ENCODE results near the gene GREB1L.
"Not testable (repeated sequence)": the region's sequence is repeated elsewhere in the genome, so short reads cannot be mapped to it uniquely, and the experiment has no call there.

GREB1L gene

DNA sequence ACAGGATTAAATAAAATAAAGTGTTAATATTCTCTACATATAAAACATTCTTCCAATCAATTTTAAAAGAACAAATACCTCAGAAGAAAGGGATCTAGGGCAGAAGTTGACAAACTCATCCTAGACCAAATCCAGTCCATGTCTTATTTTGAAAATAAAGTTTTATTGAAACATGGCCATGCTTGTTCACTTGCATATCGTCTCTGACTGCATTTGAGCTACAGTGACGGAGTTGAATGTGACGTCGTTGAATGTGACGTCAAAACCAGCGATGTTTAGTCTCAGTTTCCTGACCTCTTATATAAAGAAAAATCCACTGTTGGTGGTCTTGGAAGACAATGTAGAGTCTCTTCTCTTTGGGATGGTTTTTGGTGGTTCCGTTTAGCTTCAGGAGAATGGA lies 33.6 kb downstream of the GREB1L start:
- no peak overlapping the region for H3K4me3 ChIP-seq (ENCODE audit: insufficient read length, low read depth)
- no peak overlapping the region for H3K9ac ChIP-seq (ENCODE audit: insufficient read length, low read depth)
- H3K9me3 ChIP-seq (ENCODE audit: insufficient read depth, low read length): no peaks in the 10 kb centered on the region
- H3K4me1 ChIP-seq (ENCODE audit: insufficient read depth, insufficient read length): no peaks in the 10 kb centered on the region
- H3K36me3 ChIP-seq (ENCODE audit: insufficient read depth, insufficient read length, low read length): no peaks in the 10 kb centered on the region
- TF ChIP-seq YY1 (IDR thresholded peaks at IDR 0.05; ENCODE audit: insufficient read depth, insufficient read length) (no peak), ZNF274 (IDR thresholded peaks at IDR 0.05; ENCODE audit: low read depth, low read length) (no peak), SUZ12 (IDR thresholded peaks at IDR 0.05; ENCODE audit: extremely low read depth, insufficient read depth, insufficient read length) (no peak)
- no peak for DNase-seq (ENCODE audit: low read depth, low spot score)
- H3K27me3 ChIP-seq (ENCODE audit: insufficient read depth, insufficient read length): no peaks in the 10 kb centered on the region

DNA sequence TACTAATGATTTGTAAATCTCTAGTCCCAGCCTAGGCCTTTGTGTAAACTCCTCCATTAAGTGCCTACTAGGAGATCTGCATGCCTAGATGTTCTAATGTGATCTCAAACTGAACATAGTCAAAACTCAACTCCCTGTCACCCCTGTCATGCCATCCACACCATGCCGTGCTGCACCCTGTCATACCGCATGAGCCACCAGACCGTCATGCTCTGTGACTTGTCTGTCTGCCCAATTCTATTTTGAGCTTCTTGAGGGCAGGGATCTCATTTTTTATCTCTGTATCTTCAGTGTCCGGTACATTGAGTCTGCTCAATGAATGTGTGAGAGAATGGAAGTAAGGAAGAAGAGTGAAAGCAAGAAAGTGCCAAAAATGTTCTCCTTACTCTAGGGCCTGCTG lies 35.5 kb downstream of the GREB1L start:
- H3K9ac ChIP-seq (ENCODE audit: insufficient read length, low read depth): no peak overlapping the region
- H3K4me3 ChIP-seq (ENCODE audit: insufficient read length, low read depth): no peak overlapping the region
- TF ChIP-seq ZNF274 (IDR thresholded peaks at IDR 0.05; ENCODE audit: low read depth, low read length) (no peak), SUZ12 (IDR thresholded peaks at IDR 0.05; ENCODE audit: extremely low read depth, insufficient read depth, insufficient read length) (no peak), YY1 (IDR thresholded peaks at IDR 0.05; ENCODE audit: insufficient read depth, insufficient read length) (no peak)
- no peaks in the 10 kb centered on the region for H3K27me3 ChIP-seq (ENCODE audit: insufficient read depth, insufficient read length)
- DNase-seq (ENCODE audit: low read depth, low spot score): no peak
- H3K9me3 ChIP-seq (ENCODE audit: insufficient read depth, low read length): no peaks in the 10 kb centered on the region
- H3K36me3 ChIP-seq (ENCODE audit: insufficient read depth, insufficient read length, low read length): no peaks in the 10 kb centered on the region
- H3K4me1 ChIP-seq (ENCODE audit: insufficient read depth, insufficient read length): no peaks in the 10 kb centered on the region

DNA sequence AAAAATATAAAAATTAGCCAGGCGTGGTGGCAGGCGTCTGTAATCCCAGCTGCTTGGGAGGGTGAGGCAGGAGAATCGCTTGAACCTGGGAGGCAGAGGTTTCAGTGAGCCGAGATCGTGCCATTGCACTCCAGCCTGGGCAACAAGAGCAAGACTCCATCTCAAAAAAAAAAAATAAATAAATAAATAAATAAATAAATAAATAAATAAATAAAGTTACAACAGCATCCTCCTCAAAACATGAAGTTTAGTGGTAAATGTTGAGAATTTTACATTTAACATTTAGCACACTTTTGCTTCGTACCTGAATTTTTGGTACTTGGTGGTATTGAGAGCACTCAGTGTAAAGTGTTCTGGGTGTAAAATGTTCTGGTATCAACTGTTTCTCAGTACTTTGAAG lies 36.2 kb downstream of the GREB1L start:
- not testable (repeated sequence) for H3K9ac ChIP-seq (ENCODE audit: insufficient read length, low read depth); H3K4me1 ChIP-seq (ENCODE audit: insufficient read depth, insufficient read length); H3K36me3 ChIP-seq (ENCODE audit: insufficient read depth, insufficient read length, low read length); H3K9me3 ChIP-seq (ENCODE audit: insufficient read depth, low read length); DNase-seq (ENCODE audit: low read depth, low spot score); H3K4me3 ChIP-seq (ENCODE audit: insufficient read length, low read depth); H3K27me3 ChIP-seq (ENCODE audit: insufficient read depth, insufficient read length)

DNA sequence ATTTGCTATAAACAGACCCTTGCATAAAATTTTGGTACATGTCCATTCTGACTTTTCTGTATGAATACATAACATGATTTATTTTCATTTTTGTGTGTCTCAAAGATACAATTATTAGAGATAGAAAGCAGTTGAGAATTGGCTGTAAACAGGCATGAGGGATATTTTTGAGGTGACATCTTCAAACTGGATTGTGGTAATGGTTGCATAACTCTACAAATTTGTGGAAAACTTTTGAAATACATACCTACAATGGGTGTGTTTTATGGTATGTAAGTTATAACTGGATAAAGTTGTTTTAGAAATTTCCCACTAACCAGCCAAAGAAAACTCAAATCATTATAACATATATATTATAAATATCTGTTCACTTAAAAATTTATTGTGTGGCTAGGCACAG lies 39.6 kb downstream of the GREB1L start:
- Histone ChIP-seq H3K9me3 (ENCODE audit: insufficient read depth, low read length) (no peaks in the 10 kb centered on the region), H3K9ac (ENCODE audit: insufficient read length, low read depth) (no peak overlapping the region), H3K27me3 (ENCODE audit: insufficient read depth, insufficient read length) (no peaks in the 10 kb centered on the region), H3K4me1 (ENCODE audit: insufficient read depth, insufficient read length) (no peaks in the 10 kb centered on the region), H3K4me3 (ENCODE audit: insufficient read length, low read depth) (no peak overlapping the region), H3K36me3 (ENCODE audit: insufficient read depth, insufficient read length, low read length) (no peaks in the 10 kb centered on the region)
- no peak for DNase-seq (ENCODE audit: low read depth, low spot score)
- TF ChIP-seq ZNF274 (IDR thresholded peaks at IDR 0.05; ENCODE audit: low read depth, low read length): no peak
- TF ChIP-seq YY1 (IDR thresholded peaks at IDR 0.05; ENCODE audit: insufficient read depth, insufficient read length): no peak
- TF ChIP-seq SUZ12 (IDR thresholded peaks at IDR 0.05; ENCODE audit: extremely low read depth, insufficient read depth, insufficient read length): no peak

DNA sequence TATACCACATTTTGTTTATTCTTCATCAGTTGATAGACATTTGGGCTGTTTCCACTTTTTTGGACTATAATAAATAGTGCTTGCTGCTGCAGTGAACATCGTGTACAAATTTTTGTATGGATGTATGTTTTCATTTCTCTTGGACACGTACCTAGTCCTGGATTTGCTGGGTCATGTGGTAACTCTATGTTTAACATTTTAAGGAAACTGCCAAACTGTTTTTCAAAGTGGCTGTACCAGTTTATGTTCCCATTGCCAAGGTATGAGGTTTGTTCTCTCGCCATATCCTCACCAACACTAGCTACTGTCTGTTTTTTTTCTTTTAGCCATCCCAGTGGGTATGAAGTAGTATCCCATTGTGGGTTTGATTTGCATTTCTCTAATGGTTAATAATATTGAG lies 42.5 kb downstream of the GREB1L start:
- no peaks in the 10 kb centered on the region for H3K27me3 ChIP-seq (ENCODE audit: insufficient read depth, insufficient read length)
- H3K9ac ChIP-seq (ENCODE audit: insufficient read length, low read depth): no peak overlapping the region
- DNase-seq (ENCODE audit: low read depth, low spot score): no peak
- no peaks in the 10 kb centered on the region for H3K36me3 ChIP-seq (ENCODE audit: insufficient read depth, insufficient read length, low read length)
- H3K9me3 ChIP-seq (ENCODE audit: insufficient read depth, low read length): no peaks in the 10 kb centered on the region
- H3K4me3 ChIP-seq (ENCODE audit: insufficient read length, low read depth): no peak overlapping the region
- no peak for TF ChIP-seq ZNF274 (IDR thresholded peaks at IDR 0.05; ENCODE audit: low read depth, low read length)
- TF ChIP-seq SUZ12 (IDR thresholded peaks at IDR 0.05; ENCODE audit: extremely low read depth, insufficient read depth, insufficient read length): no peak
- TF ChIP-seq YY1 (IDR thresholded peaks at IDR 0.05; ENCODE audit: insufficient read depth, insufficient read length): no peak
- no peaks in the 10 kb centered on the region for H3K4me1 ChIP-seq (ENCODE audit: insufficient read depth, insufficient read length)

DNA sequence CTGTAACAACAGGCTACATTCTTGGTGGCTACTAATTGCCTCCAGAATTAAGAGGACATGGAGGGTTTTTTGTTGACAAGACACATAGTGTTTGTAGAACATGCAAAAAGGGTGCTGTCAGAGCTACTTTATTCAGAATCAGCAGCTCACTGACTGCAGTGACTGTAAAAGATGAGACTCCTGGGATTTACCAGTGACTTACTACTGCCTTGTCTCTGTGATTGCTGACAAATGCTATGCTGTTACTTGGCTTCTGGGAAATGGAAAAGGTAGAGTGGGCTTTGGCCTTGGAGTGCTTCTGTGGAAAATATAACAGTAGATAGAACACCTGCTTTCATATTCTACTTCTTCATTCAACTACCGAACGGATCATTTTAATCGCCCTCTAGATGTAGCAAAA lies 47.8 kb downstream of the GREB1L start:
- DNase-seq (ENCODE audit: low read depth, low spot score): no peak
- Histone ChIP-seq H3K36me3 (ENCODE audit: insufficient read depth, insufficient read length, low read length) (no peaks in the 10 kb centered on the region), H3K9me3 (ENCODE audit: insufficient read depth, low read length) (no peaks in the 10 kb centered on the region), H3K9ac (ENCODE audit: insufficient read length, low read depth) (no peak overlapping the region), H3K27me3 (ENCODE audit: insufficient read depth, insufficient read length) (no peaks in the 10 kb centered on the region), H3K4me3 (ENCODE audit: insufficient read length, low read depth) (no peak overlapping the region), H3K4me1 (ENCODE audit: insufficient read depth, insufficient read length) (no peaks in the 10 kb centered on the region)
- TF ChIP-seq ZNF274 (IDR thresholded peaks at IDR 0.05; ENCODE audit: low read depth, low read length) (no peak), YY1 (IDR thresholded peaks at IDR 0.05; ENCODE audit: insufficient read depth, insufficient read length) (no peak), SUZ12 (IDR thresholded peaks at IDR 0.05; ENCODE audit: extremely low read depth, insufficient read depth, insufficient read length) (no peak)

DNA sequence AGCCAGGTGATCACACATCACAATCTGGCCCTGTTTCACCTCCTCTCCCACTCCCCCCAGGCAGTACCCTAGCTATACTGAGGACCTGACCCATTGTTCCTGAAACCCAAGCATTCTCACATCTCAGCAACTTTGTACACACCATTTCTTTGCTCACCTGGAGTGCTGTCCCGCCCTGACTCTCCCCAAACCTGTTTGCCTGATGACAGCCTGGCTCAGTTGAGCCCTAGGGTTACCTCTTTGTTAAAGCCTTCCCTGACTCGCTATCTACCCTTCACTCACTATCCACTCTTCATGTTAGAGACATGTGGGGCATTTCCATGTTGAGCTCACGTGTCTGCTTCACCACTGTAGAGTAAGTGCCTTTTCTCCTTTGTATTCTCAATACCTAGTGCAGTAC lies 49.1 kb downstream of the GREB1L start:
- H3K4me1 ChIP-seq (ENCODE audit: insufficient read depth, insufficient read length): no peaks in the 10 kb centered on the region
- no peak overlapping the region for H3K9ac ChIP-seq (ENCODE audit: insufficient read length, low read depth)
- TF ChIP-seq SUZ12 (IDR thresholded peaks at IDR 0.05; ENCODE audit: extremely low read depth, insufficient read depth, insufficient read length) (no peak), YY1 (IDR thresholded peaks at IDR 0.05; ENCODE audit: insufficient read depth, insufficient read length) (no peak), ZNF274 (IDR thresholded peaks at IDR 0.05; ENCODE audit: low read depth, low read length) (no peak)
- H3K4me3 ChIP-seq (ENCODE audit: insufficient read length, low read depth): no peak overlapping the region
- H3K9me3 ChIP-seq (ENCODE audit: insufficient read depth, low read length): no peaks in the 10 kb centered on the region
- H3K27me3 ChIP-seq (ENCODE audit: insufficient read depth, insufficient read length): no peaks in the 10 kb centered on the region
- no peak for DNase-seq (ENCODE audit: low read depth, low spot score)
- H3K36me3 ChIP-seq (ENCODE audit: insufficient read depth, insufficient read length, low read length): no peaks in the 10 kb centered on the region

DNA sequence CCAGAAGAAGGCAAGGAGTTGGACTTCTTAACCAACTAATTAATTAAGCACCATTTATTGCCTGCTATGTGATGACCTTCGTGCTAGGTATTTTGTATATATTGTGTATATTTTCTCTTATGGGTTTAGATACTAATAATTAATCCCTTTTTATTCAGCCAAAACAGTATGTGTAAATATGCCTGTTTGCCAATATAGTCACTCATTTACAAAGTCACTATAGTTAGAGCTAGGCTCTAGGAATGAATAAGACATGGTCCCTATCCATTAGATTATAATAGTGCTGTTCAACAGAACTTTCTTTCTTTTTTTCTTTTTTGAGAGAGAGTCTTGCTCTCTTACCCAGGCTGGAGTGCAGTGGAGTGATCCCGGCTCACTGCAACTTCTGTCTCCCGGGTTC lies 51.4 kb downstream of the GREB1L start:
- Histone ChIP-seq H3K9ac (ENCODE audit: insufficient read length, low read depth) (no peak overlapping the region), H3K4me3 (ENCODE audit: insufficient read length, low read depth) (no peak overlapping the region), H3K4me1 (ENCODE audit: insufficient read depth, insufficient read length) (no peaks in the 10 kb centered on the region), H3K27me3 (ENCODE audit: insufficient read depth, insufficient read length) (no peaks in the 10 kb centered on the region), H3K36me3 (ENCODE audit: insufficient read depth, insufficient read length, low read length) (no peaks in the 10 kb centered on the region), H3K9me3 (ENCODE audit: insufficient read depth, low read length) (no peaks in the 10 kb centered on the region)
- TF ChIP-seq SUZ12 (IDR thresholded peaks at IDR 0.05; ENCODE audit: extremely low read depth, insufficient read depth, insufficient read length) (no peak), YY1 (IDR thresholded peaks at IDR 0.05; ENCODE audit: insufficient read depth, insufficient read length) (no peak), ZNF274 (IDR thresholded peaks at IDR 0.05; ENCODE audit: low read depth, low read length) (no peak)
- DNase-seq (ENCODE audit: low read depth, low spot score): no peak
